Fibroblast of villous mesenchyme (primary cell): ENCODE data around the gene FBH1. TPM values are rescaled to one million over a fixed set of nuclear protein-coding genes. Genes with fewer than 3 reads are reported as not detected.

Source experiments
- DNase-seq: peaks from one replicate; pipeline ENCODE4 v3.0.0-alpha.2; 2010; ENCODE audit warnings: low read depth
- H3K4me3 ChIP-seq: 2 replicates; pipeline ENCODE4 v1.5.1; 2011; ENCODE audit warnings: low read depth, mild to moderate bottlenecking, low read length
- CTCF ChIP-seq: IDR thresholded peaks from 2 replicates; pipeline ENCODE4 v1.5.1; 2012; ENCODE audit warnings: low read depth, mild to moderate bottlenecking, low read length; ENCODE audit not compliant: insufficient read depth
- total RNA-seq: library from RNA; depleted of rRNA; stranded (reverse); fragments of >200 nt; gene quantifications from 2 replicates; pipeline ENCODE4 v1.2.3, GENCODE V29; 2012

FBH1 gene
- total RNA-seq, 1 donor = 91.5 TPM

- no peak for TF ChIP-seq CTCF
- H3K4me3 ChIP-seq = peak overlapping the region; percentile 91
- peak; percentile 69 for DNase-seq
Measured at GRCh38 chr10:5976512-5977470, 86.7 kb downstream of the FBH1 start.

GRCh38 chr10:5977471-5978229 lies 87.6 kb downstream of the FBH1 start, which contains the start of gene IL15RA:
TSS of gene IL15RA (minus strand) at chr10:5977543. CDS start at chr10:5977492, 51 bp downstream.
- peak; percentile 82 for DNase-seq
- peak within 1 kb of the TSS; percentile 91 for H3K4me3 ChIP-seq
- TF ChIP-seq CTCF = no peak

- peak overlapping the region; percentile 91 for H3K4me3 ChIP-seq
- TF ChIP-seq CTCF = no peak
- DNase-seq = no peak
Measured at GRCh38 chr10:5978230-5978489, 88.1 kb downstream of the FBH1 start.

DNA sequence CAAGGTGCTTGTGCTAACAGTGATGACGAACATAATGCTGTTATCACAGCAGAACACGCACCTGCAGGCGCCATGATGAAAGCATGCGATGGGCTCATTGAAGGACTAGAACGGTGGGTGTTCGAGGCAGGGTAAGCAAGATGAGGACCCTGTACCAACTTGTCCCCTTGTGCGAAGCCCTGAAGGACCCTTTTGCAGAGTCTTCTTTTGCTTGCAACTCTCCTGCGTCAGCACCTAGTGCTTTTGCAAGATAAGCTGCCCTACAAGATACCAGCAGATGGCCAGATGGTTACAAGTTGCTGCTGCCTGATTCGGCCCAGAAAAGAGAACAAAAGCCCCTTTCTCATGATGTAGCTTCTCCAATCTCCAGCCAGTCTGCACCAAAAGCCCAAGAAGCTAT lies 91.5 kb downstream of the FBH1 start:
- DNase-seq = no peak
- no peak for TF ChIP-seq CTCF
- no peak overlapping the region for H3K4me3 ChIP-seq

DNA sequence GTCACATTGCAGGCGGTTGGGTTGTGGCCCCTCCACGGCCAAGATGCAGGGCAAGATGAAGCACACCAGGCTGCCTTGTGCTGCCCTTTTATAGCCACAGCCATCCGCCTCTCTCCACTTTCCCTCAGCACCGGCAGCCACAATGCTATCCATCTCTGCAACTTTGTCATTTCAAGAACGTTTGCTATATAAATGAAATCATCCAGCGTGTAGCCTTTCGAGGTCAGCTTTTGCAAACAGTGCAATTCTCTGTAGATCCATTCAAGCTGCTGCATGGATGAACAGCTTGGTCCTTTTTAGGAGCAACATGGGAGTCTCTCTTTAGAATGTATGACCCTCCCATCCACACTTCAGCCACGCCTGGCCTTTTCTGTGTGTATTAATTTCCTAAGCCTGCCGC lies 93.7 kb downstream of the FBH1 start:
- TF ChIP-seq CTCF = no peak
- H3K4me3 ChIP-seq = no peak overlapping the region
- no peak for DNase-seq

DNA sequence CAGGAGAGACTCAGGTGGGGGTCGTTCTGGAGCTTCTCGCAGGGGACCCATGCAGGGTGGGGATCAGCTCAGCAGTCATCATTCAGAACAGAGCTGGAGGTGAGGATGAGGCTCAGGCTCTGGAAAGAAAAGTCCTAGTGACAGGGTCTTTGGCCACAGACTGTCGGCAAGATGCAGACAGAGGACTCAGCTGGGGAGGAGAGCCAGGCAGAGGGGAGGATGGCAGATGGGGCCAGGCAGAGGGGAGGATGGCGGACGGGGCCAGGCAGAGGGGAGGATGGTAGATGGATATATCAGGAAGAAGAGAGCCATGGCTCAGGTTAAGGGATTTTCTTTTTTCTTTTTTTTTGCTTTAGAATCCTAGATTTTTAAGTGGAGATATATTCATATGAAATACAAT lies 95.0 kb downstream of the FBH1 start:
- no peak for DNase-seq
- no peak overlapping the region for H3K4me3 ChIP-seq
- no peak for TF ChIP-seq CTCF

Other genes with a start within 250 kb of the FBH1 start
- 9.1 and 15.1 TPM in 2 replicates for gene ASB13, start 223.6 kb upstream of the FBH1 start, total RNA-seq
- 86.3 and 122 TPM in 2 replicates for gene TASOR2, start 205.4 kb upstream of the FBH1 start, total RNA-seq
- 546 and 615 TPM in 2 replicates for gene GDI2, start 76.8 kb upstream of the FBH1 start, total RNA-seq
- 4.7 and 9.3 TPM in 2 replicates for gene ANKRD16, start 350 bp upstream of the FBH1 start, total RNA-seq
- 2.6 and 3.0 TPM in 2 replicates for gene IL15RA, start 87.3 kb downstream of the FBH1 start, total RNA-seq
- under 0.01 TPM in 1 of 2 replicates, not detected in the other for gene IL2RA, start 172.1 kb downstream of the FBH1 start, total RNA-seq
- 29.6 and 47.5 TPM in 2 replicates for gene RBM17, start 198.8 kb downstream of the FBH1 start, total RNA-seq